Activated CD8-positive, alpha-beta memory T cell treated with anti-CD3 and anti-CD28 coated beads for 48 hours (primary cell): ENCODE measurements around the gene ZBTB4.
"Not testable (repeated sequence)": the region's sequence is repeated elsewhere in the genome, so short reads cannot be mapped to it uniquely, and the experiment has no call there.

ENCODE experiments used
- DNase-seq, 3 experiments: peaks; one replicate each; pipeline ENCODE4 v3.0.0-alpha.2; 2020; ENCODE audit warnings: low read depth in 2 of 3, low spot score in 2 of 3

ZBTB4 gene

DNA sequence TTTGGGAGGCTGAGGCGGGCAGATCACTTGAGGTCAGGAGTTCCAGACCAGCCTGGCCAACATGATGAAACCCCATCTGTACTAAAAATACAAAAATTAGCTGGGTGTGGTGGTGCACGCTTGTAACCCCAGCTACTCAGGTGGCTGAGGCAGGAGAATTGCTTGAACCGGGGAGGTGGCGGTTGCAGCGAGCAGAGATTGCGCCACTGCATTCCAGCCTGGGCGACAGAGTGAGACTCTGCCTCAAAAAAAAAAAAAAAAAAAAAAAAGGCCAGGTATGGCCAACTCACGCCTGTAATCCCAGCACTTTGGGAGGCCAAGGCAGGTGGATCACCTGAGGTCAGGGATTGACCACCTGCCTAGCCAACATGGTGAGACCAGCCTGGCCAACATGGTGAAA, 4.7 kb downstream of the ZBTB4 start:
- not testable (repeated sequence) for DNase-seq

GRCh38 chr17:7471729-7472128, 7.7 kb downstream of the ZBTB4 start:
- no peak for DNase-seq

GRCh38 chr17:7470457-7470973, 8.9 kb downstream of the ZBTB4 start:
- DNase-seq, result not testable (repeated sequence)

DNA sequence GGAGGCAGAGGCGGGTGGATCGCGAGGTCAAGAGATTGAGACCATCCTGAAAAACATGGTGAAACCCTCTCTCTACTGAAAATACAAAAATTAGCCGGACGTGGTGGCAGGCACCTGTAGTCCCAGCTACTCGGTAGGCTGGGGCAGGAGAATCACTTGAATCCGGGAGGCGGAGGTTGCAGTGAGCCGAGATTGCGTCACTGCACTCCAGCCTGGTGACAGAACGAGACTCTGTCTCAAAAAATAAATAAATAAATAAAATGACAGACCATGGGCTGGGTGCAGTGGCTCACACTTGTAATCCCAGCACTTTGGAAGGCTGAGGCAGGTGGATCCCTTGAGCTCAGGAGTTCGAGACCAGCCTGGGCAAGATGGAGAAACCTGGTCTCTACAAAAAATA, 9.6 kb downstream of the ZBTB4 start:
- not testable (repeated sequence) for DNase-seq

- no peak for DNase-seq
Observed at GRCh38 chr17:7468804-7469389, 10.5 kb downstream of the ZBTB4 start.

GRCh38 chr17:7468290-7468689, 11.1 kb downstream of the ZBTB4 start:
- no peak for DNase-seq

GRCh38 chr17:7467498-7467897, 11.9 kb downstream of the ZBTB4 start:
- DNase-seq, result no peak

DNA sequence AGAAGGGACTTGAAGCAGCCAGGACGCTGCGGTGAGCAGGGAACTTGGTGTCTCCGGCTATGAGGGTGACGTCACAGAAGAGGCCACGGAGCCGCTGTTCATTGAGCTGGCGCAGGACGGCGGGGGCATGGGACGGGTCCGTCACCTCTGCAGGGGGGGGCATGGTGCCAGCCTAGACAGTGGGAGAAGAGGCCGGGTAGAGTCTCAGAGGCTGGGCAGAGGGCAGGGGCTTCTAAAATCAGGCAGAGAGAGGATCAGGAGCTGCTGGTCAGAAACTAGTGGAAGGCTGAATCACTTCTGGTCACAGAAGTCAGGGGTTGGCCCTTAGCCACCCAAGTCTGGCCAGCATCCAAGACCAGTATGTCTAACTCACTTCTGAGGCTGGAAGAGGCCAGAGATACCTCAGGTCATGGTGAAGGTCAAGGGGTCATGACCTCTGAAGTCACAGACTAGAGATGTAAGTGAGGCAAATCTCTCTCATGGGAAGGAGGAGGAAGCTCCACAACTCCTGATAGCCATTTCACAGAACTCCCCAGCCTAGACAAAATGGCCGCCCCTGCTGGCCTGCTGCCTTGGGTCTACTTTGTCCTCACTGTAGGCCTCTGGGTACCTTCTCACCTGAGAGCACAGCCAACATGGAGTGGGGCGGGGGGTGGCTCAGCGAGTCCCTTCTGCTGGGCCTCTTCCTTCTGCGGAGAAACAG, 12.6 kb downstream of the ZBTB4 start:
- no peak for DNase-seq

GRCh38 chr17:7466318-7466638, 13.2 kb downstream of the ZBTB4 start:
- DNase-seq, result no peak

- no peak for DNase-seq
Observed at GRCh38 chr17:7465597-7466275, 13.7 kb downstream of the ZBTB4 start.

GRCh38 chr17:7464081-7464480, 15.3 kb downstream of the ZBTB4 start:
- no peak for DNase-seq

GRCh38 chr17:7463372-7463846, 16.0 kb downstream of the ZBTB4 start:
- no peak for DNase-seq

- DNase-seq, result no peak
Observed at GRCh38 chr17:7462474-7463371, 16.7 kb downstream of the ZBTB4 start.

- no peak for DNase-seq
Observed at GRCh38 chr17:7460850-7461660, 18.4 kb downstream of the ZBTB4 start.

- no peak for DNase-seq
Observed at GRCh38 chr17:7459961-7460545, 19.4 kb downstream of the ZBTB4 start.

GRCh38 chr17:7448461-7448860, 31.0 kb downstream of the ZBTB4 start:
- no peak for DNase-seq

DNA sequence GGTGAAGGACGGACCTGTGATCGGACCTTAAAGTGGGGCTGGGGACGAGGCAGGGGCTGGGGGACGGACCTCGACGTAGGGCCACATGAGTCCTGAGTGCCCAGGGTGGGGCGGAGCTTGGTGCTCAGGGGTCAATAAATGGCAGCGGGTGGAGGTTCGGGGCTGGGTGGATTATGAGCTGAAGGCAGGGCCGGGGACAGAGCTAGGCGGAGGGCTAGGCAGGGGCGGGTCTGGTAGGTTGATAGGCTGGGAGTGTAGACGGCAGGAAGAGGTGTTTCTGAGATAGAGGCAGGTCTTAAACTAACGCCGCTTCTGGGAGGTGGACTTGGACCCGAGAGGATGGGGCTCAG, 33.8 kb downstream of the ZBTB4 start:
- no peak for DNase-seq

GRCh38 chr17:7444682-7445618, 34.5 kb downstream of the ZBTB4 start, which contains the start of gene CHRNB1:
TSS of gene CHRNB1 (plus strand) at chr17:7445061. CDS start at chr17:7445128, 67 bp downstream.
- DNase-seq, result no peak
